Colonic mucosa (tissue), 4 donors: Measurements from ENCODE around the gene CARF. TPM values are rescaled to one million over a fixed set of nuclear protein-coding genes. Genes with fewer than 3 reads are reported as not detected.
"Not testable (repeated sequence)": the region's sequence is repeated elsewhere in the genome, so short reads cannot be mapped to it uniquely, and the experiment has no call there.

Experiments used
- DNase-seq: peaks from one replicate; pipeline ENCODE4 v3.0.0-alpha.2; 2020
- H3K27ac ChIP-seq: fragments of 200-600 bp; one replicate; pipeline ENCODE4 v1.8.0; 2021
- H3K27me3 ChIP-seq: fragments of 200-600 bp; one replicate; pipeline ENCODE4 v1.8.0; 2021
- H3K36me3 ChIP-seq: fragments of 200-600 bp; one replicate; pipeline ENCODE4 v1.8.0; 2021
- H3K4me1 ChIP-seq: fragments of 200-600 bp; one replicate; pipeline ENCODE4 v1.8.0; 2021; ENCODE audit warnings: mild to moderate bottlenecking
- H3K4me3 ChIP-seq: fragments of 200-600 bp; one replicate; pipeline ENCODE4 v1.8.0; 2021
- H3K9ac ChIP-seq, 2 donors: one replicate each; pipeline ENCODE4 v1.7.0; 2013; ENCODE audit warnings: control low read depth in 2 of 2, low read depth in 2 of 2, low read length in 2 of 2
- H3K9me3 ChIP-seq: fragments of 200-600 bp; one replicate; pipeline ENCODE4 v1.8.0; 2021
- intact Hi-C: fragments of 100-400 bp; cut with DNase I; formaldehyde crosslinking; loops from one replicate; pipeline ENCODE4 v1.14.1; 2022
- total RNA-seq, 2 donors: library from RNA; stranded (reverse); fragmentation: NEBNext Ultra II Directional in 1 of 2; extraction: Animal tissue kit (Norgen Biotek cat#: 25700) in 1 of 2; gene quantifications; one replicate each; pipeline ENCODE4 v1.2.1, GENCODE V29; 2021
- TF ChIP-seq, protein P1 (sequence below): fragments of 200-600 bp; IDR thresholded peaks from one replicate; pipeline ENCODE4 v1.8.0; 2022; ENCODE audit warnings: antibody characterized with exemption, mild to moderate bottlenecking
- donor health status: healthy.
- donor health status: DM: no; HTN: no; CAD: no.
- donor health status: DM: no; HTN: no; CAD: no.

The CARF gene
- total RNA-seq, 2 donors from 2014 or later: 3.8 to 5.1 TPM

DNA sequence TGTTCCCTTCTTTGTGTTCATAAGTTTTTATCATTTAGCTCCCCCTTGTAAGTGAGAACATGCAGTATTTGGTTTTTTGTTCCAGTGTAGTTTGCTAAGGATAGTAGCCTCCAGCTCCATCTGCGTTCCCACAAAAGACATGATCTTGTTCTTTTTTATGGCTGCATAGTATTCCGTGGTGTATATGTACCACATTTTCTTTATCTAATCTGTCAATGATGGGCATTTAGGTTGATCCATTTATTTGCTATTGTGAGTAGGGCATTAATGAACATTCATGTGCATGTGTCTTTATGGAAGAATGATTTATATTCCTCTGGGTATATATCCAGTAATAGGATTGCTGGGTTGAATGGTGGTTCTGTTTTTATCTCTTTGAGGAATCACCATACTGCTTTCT is 33.4 kb downstream of the CARF start:
- H3K4me3 ChIP-seq: no peak overlapping the region
- TF ChIP-seq, protein P1, sequence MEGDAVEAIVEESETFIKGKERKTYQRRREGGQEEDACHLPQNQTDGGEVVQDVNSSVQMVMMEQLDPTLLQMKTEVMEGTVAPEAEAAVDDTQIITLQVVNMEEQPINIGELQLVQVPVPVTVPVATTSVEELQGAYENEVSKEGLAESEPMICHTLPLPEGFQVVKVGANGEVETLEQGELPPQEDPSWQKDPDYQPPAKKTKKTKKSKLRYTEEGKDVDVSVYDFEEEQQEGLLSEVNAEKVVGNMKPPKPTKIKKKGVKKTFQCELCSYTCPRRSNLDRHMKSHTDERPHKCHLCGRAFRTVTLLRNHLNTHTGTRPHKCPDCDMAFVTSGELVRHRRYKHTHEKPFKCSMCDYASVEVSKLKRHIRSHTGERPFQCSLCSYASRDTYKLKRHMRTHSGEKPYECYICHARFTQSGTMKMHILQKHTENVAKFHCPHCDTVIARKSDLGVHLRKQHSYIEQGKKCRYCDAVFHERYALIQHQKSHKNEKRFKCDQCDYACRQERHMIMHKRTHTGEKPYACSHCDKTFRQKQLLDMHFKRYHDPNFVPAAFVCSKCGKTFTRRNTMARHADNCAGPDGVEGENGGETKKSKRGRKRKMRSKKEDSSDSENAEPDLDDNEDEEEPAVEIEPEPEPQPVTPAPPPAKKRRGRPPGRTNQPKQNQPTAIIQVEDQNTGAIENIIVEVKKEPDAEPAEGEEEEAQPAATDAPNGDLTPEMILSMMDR: no peak
- no peaks in the 10 kb centered on the region for H3K4me1 ChIP-seq
- H3K27ac ChIP-seq: no peak overlapping the region
- no peaks in the 10 kb centered on the region for H3K27me3 ChIP-seq
- intact Hi-C loops: no loop called here
- no peak for DNase-seq
- no peaks in the 10 kb centered on the region for H3K36me3 ChIP-seq
- no peaks in the 10 kb centered on the region for H3K9me3 ChIP-seq
- H3K9ac ChIP-seq: no peak overlapping the region

GRCh38 chr2:202949333-202949732 is 37.3 kb downstream of the CARF start:
- not testable (repeated sequence) for H3K4me1 ChIP-seq, H3K27ac ChIP-seq, H3K36me3 ChIP-seq

GRCh38 chr2:202950592-202950991 is 38.5 kb downstream of the CARF start:
- Histone ChIP-seq H3K9me3 (no peaks in the 10 kb centered on the region), H3K4me3 (no peak overlapping the region)

More at GRCh38 chr2:202949333-202949732, 37.3 kb downstream of the CARF start:
- intact Hi-C loops, H3K4me3 ChIP-seq, H3K27me3 ChIP-seq, H3K9ac ChIP-seq, H3K9me3 ChIP-seq, DNase-seq: not testable (repeated sequence)

DNA sequence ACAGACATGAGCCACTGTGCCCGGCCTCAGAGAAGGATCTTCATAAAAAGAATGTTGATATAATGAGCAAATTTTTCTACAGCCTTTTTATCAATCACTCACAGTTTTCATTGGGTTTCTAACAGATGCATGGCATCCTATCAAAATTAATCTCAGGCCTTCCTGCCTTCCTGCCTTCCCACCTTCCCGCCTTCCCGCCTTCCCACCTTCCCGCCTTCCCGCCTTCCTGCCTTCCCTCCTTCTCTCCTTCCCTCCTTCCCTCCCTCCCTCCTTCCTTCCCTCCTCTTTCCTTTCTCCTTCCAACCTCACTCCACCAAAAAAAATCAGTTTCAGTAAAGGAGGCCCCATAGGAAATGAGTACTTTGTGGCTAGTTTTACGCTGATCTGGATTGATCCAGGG is 48.4 kb downstream of the CARF start:
- Histone ChIP-seq H3K27ac (no peak overlapping the region), H3K27me3 (no peaks in the 10 kb centered on the region), H3K4me1 (no peaks in the 10 kb centered on the region), H3K9me3 (no peaks in the 10 kb centered on the region), H3K4me3 (no peak overlapping the region), H3K9ac (no peak overlapping the region), H3K36me3 (no peaks in the 10 kb centered on the region)
- intact Hi-C loops: no loop called here
- TF ChIP-seq, protein P1: no peak
- no peak for DNase-seq

More at GRCh38 chr2:202950592-202950991, 38.5 kb downstream of the CARF start:
- Histone ChIP-seq H3K27ac (no peak overlapping the region), H3K4me1 (no peaks in the 10 kb centered on the region), H3K9ac (no peak overlapping the region), H3K36me3 (no peaks in the 10 kb centered on the region), H3K27me3 (no peaks in the 10 kb centered on the region)
- TF ChIP-seq, protein P1: no peak
- DNase-seq: no peak
- intact Hi-C loops: no loop called here

DNA sequence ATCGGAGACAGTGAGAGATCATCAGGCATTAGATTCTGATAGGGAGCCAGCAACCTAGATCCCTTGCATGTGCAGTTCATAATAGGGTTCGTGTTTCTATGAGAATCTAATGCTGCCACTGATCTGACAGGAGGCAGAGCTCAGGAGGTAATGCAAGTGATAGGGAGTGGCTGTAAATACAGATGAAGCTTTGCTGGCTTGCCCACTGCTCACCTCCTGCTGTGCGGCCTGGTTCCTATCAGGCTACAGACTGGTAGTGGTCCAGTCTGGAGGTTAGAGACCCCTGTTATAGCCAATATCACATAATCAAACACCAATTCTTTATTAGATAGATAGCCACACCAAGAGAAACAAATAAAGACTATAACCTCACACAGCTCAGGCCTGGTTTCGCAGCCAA is 51.6 kb downstream of the CARF start:
- Histone ChIP-seq H3K4me1 (no peaks in the 10 kb centered on the region), H3K9ac (no peak overlapping the region), H3K36me3 (no peaks in the 10 kb centered on the region), H3K27me3 (no peaks in the 10 kb centered on the region), H3K9me3 (no peaks in the 10 kb centered on the region), H3K4me3 (no peak overlapping the region), H3K27ac (no peak overlapping the region)
- DNase-seq: no peak
- intact Hi-C loops: no loop called here
- TF ChIP-seq, protein P1: no peak

GRCh38 chr2:202965810-202966460 is 53.9 kb downstream of the CARF start:
- Histone ChIP-seq H3K27me3 (no peaks in the 10 kb centered on the region), H3K36me3 (no peaks in the 10 kb centered on the region), H3K9me3 (no peaks in the 10 kb centered on the region), H3K4me3 (no peak overlapping the region), H3K4me1 (no peaks in the 10 kb centered on the region), H3K27ac (no peak overlapping the region), H3K9ac (no peak overlapping the region)
- intact Hi-C loops: no loop called here
- DNase-seq: no peak
- TF ChIP-seq, protein P1: no peak

GRCh38 chr2:202969404-202969803 is 57.3 kb downstream of the CARF start:
- intact Hi-C loops, H3K27ac ChIP-seq, DNase-seq, H3K4me3 ChIP-seq, H3K9ac ChIP-seq, H3K36me3 ChIP-seq, H3K9me3 ChIP-seq, H3K27me3 ChIP-seq, H3K4me1 ChIP-seq: not testable (repeated sequence)
